Mesendoderm (in vitro differentiated cells): ENCODE results near the gene GCSH.

Experiments
- DNase-seq: peaks from one replicate; pipeline ENCODE4 v3.0.0; 2013
- H2AK5ac ChIP-seq: 2 replicates; pipeline ENCODE4 v1.6.1; 2013; ENCODE audit warnings: low read length, inconsistent platforms
- H2BK120ac ChIP-seq: 2 replicates; pipeline ENCODE4 v1.6.1; 2013; ENCODE audit warnings: low read depth, mild to moderate bottlenecking, low read length, moderate library complexity, mixed read lengths
- H2BK15ac ChIP-seq: replicated peaks from 2 replicates; pipeline ENCODE4 v1.6.1; 2013; ENCODE audit warnings: low read depth, mild to moderate bottlenecking, moderate library complexity
- H2BK5ac ChIP-seq: 2 replicates; pipeline ENCODE4 v1.6.1; 2013; ENCODE audit warnings: low read length, inconsistent platforms
- H3K18ac ChIP-seq: 2 replicates; pipeline ENCODE4 v1.6.1; 2013; ENCODE audit warnings: mild to moderate bottlenecking, low read length, mixed read lengths
- H3K23ac ChIP-seq: one replicate; pipeline ENCODE4 v1.6.1; 2013; ENCODE audit warnings: low read length
- H3K27ac ChIP-seq: 2 replicates; pipeline ENCODE4 v1.5.1; 2013; ENCODE audit warnings: low read depth, mild to moderate bottlenecking, inconsistent platforms, low read length, moderate library complexity
- H3K27me3 ChIP-seq: 2 replicates; pipeline ENCODE4 v1.6.1; 2013; ENCODE audit warnings: low read length, control low read depth, mild to moderate bottlenecking, inconsistent platforms; ENCODE audit not compliant: insufficient read depth, poor library complexity
- H3K36me3 ChIP-seq: 2 replicates; pipeline ENCODE4 v1.6.1; 2013; ENCODE audit warnings: low read length, inconsistent platforms; ENCODE audit not compliant: control insufficient read depth, insufficient read depth
- H3K4ac ChIP-seq: one replicate; pipeline ENCODE4 v1.6.1; 2013; ENCODE audit warnings: low read depth, mild to moderate bottlenecking, low read length, moderate library complexity
- H3K4me1 ChIP-seq: 2 replicates; pipeline ENCODE4 v1.6.1; 2013; ENCODE audit warnings: low read depth, low read length, inconsistent platforms; ENCODE audit not compliant: control insufficient read depth
- H3K4me2 ChIP-seq: 2 replicates; pipeline ENCODE4 v1.6.1; 2013; ENCODE audit warnings: low read length
- H3K4me3 ChIP-seq: 2 replicates; pipeline ENCODE4 v1.5.1; 2013; ENCODE audit warnings: mild to moderate bottlenecking, low read length
- H3K56ac ChIP-seq: one replicate; pipeline ENCODE4 v1.6.1; 2013; ENCODE audit warnings: low read length
- H3K79me1 ChIP-seq: 2 replicates; pipeline ENCODE4 v1.6.1; 2013; ENCODE audit warnings: low read length, inconsistent platforms
- H3K79me2 ChIP-seq: 2 replicates; pipeline ENCODE4 v1.6.1; 2013; ENCODE audit warnings: mild to moderate bottlenecking, low read length; ENCODE audit not compliant: control insufficient read depth, insufficient read depth
- H3K9ac ChIP-seq: 2 replicates; pipeline ENCODE4 v1.6.1; 2013; ENCODE audit warnings: low read length, inconsistent platforms
- H4K5ac ChIP-seq: one replicate; pipeline ENCODE4 v1.6.1; 2013; ENCODE audit warnings: low read length
- H4K8ac ChIP-seq: one replicate; pipeline ENCODE4 v1.6.1; 2013; ENCODE audit warnings: low read depth, mild to moderate bottlenecking, control low read depth, low read length, moderate library complexity
- WGBS: extraction: QIAGEN DNeasy Blood & Tissue Kit; methylation state at CpG from one replicate; pipeline ENCODE4 v1.1.7; 2013; ENCODE audit warnings: low lambda C conversion rate, missing lambda C conversion rate; ENCODE audit not compliant: insufficient coverage; ENCODE audit errors: extremely low coverage; 5-methylcytosine and 5-hydroxymethylcytosine counted together

Gene GCSH

DNA sequence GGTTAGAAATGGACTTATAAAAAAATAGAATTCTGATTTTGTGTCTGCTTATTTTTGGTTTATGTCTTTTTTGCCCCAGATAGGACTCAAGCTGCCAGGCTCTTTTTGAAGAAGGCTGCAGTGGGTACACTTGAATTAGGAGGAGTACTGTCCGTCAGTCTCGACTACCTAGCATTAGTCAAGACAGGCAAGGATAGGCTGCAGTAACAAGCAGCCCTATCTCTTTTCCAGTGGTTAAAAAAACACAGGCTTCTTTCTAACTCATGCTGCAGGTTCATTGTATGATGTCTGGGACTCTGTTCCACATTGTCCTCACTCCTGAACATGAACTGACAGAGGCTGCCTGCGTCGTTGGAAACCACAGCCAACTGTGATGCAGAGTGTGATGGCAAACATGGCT, 27.1 kb downstream of the GCSH start:
- no peak overlapping the region for H3K23ac ChIP-seq
- H3K9ac ChIP-seq: no peak overlapping the region
- no CpG with 5 or more reads among the region's 4 CpGs for WGBS
- no peak overlapping the region for H4K8ac ChIP-seq
- no peak overlapping the region for H2BK120ac ChIP-seq
- no peaks in the 10 kb centered on the region for H3K4me1 ChIP-seq
- no peak overlapping the region for H3K27ac ChIP-seq
- no peaks in the 10 kb centered on the region for H3K79me1 ChIP-seq
- H2BK5ac ChIP-seq: no peak overlapping the region
- H3K4me3 ChIP-seq: no peak overlapping the region
- H4K5ac ChIP-seq: no peak overlapping the region
- no peaks in the 10 kb centered on the region for H3K79me2 ChIP-seq
- H3K18ac ChIP-seq: no peak overlapping the region
- no peak for DNase-seq
- H3K27me3 ChIP-seq: no peaks in the 10 kb centered on the region
- H3K4me2 ChIP-seq: no peak overlapping the region
- no peak overlapping the region for H2AK5ac ChIP-seq
- no peaks in the 10 kb centered on the region for H3K36me3 ChIP-seq
- no peak overlapping the region for H3K4ac ChIP-seq
- no peak overlapping the region for H2BK15ac ChIP-seq
- H3K56ac ChIP-seq: no peak overlapping the region

DNA sequence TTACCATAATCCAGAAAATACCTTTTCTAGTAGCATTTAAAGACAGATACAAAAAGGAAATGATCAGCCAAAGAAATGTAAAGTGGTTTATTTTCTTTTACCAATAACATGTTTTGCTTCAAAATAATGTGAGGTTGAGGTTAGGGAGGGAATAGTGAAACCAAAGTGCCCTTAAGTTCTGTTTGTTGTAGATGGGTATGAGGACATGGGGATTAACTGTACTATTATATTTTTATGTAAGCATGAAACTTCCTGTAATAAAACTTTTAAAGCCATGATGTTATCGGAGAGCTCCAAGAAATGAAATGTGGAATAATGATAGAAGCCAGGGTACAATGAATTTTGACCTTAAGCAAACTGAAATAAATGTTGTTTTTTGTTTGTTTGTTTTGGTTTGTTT, 29.0 kb downstream of the GCSH start:
- Histone ChIP-seq H3K4me3 (no peak overlapping the region), H3K18ac (no peak overlapping the region), H3K4ac (no peak overlapping the region), H4K8ac (no peak overlapping the region), H3K79me2 (no peaks in the 10 kb centered on the region), H2BK120ac (no peak overlapping the region), H4K5ac (no peak overlapping the region), H3K56ac (no peak overlapping the region), H2AK5ac (no peak overlapping the region), H3K27ac (no peak overlapping the region), H3K4me1 (no peaks in the 10 kb centered on the region), H3K36me3 (no peaks in the 10 kb centered on the region), H3K23ac (no peak overlapping the region), H2BK15ac (no peak overlapping the region), H3K9ac (no peak overlapping the region), H3K79me1 (no peaks in the 10 kb centered on the region), H3K27me3 (no peaks in the 10 kb centered on the region), H3K4me2 (no peak overlapping the region), H2BK5ac (no peak overlapping the region)
- DNase-seq: no peak
- no CpG with 5 or more reads among the region's 1 CpG for WGBS

DNA sequence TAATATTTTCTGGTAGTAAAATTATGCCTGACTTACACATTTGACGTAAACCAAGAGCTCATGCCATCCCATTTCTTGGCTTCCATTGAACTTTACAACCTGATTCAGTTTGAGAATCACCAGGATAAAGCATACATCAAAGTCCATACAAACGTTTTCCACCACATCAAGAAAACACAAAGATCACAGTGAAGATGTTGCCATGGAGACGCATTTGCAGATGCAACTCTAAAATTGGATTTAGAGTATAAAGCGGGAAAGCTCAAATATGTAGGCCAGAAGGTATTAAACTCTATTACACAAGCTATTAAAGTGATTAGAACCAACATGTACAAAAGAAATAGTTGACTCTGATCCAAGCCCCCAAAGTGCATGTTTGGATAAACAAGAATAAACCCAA, 29.5 kb downstream of the GCSH start:
- Histone ChIP-seq H2AK5ac (no peak overlapping the region), H3K27ac (no peak overlapping the region), H3K23ac (no peak overlapping the region), H3K9ac (no peak overlapping the region), H3K4ac (no peak overlapping the region), H3K18ac (no peak overlapping the region), H2BK15ac (no peak overlapping the region), H3K4me3 (no peak overlapping the region), H2BK120ac (no peak overlapping the region), H3K79me2 (no peaks in the 10 kb centered on the region), H3K4me2 (no peak overlapping the region), H2BK5ac (no peak overlapping the region), H3K79me1 (no peaks in the 10 kb centered on the region), H3K36me3 (no peaks in the 10 kb centered on the region), H3K4me1 (no peaks in the 10 kb centered on the region), H4K8ac (no peak overlapping the region), H4K5ac (no peak overlapping the region), H3K27me3 (no peaks in the 10 kb centered on the region), H3K56ac (no peak overlapping the region)
- DNase-seq: no peak
- no CpG with 5 or more reads among the region's 4 CpGs for WGBS

DNA sequence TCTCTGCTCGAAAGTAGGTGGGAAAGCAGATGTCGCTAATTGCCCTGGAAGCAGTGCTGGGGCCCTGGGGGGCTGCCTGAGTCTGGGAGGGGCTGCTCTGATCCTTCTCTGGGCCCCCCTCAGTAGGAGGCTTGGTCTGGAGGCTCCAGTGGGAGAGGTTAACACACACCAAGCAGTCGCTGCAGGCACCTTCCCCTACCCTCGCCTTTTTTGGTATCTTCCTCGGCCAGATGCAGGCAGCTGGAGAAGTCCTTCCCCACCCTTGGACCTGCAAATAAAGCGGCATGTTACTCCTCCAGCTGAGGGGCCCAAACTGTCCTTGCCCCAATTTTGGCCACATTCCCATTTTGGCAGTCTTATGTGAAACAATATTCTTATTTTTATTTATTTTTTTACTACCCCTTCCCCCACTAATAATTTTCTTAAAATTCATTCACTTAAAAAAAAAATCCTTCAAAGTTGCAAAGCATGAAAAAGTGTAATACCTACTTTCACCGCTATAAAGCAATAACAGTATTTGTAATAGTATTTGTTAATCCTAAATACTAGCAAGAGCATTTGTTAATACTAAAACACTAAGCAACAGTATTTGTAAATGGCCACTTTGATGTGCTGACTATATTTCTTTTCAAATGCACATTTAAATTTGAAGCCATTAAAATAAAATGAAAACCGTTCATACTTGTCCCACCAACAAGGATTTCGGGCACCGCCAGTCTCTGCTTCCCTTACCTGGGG, 34.2 kb downstream of the GCSH start:
- no peak overlapping the region for H2BK120ac ChIP-seq
- H2BK15ac ChIP-seq: no peak overlapping the region
- H3K79me2 ChIP-seq: no peaks in the 10 kb centered on the region
- H3K4me1 ChIP-seq: no peaks in the 10 kb centered on the region
- H3K56ac ChIP-seq: no peak overlapping the region
- H3K4me3 ChIP-seq: no peak overlapping the region
- H2AK5ac ChIP-seq: no peak overlapping the region
- H3K36me3 ChIP-seq: no peaks in the 10 kb centered on the region
- H4K5ac ChIP-seq: no peak overlapping the region
- no peak for DNase-seq
- H3K79me1 ChIP-seq: no peaks in the 10 kb centered on the region
- no peak overlapping the region for H3K23ac ChIP-seq
- no CpG with 5 or more reads among the region's 10 CpGs for WGBS
- no peak overlapping the region for H4K8ac ChIP-seq
- H3K18ac ChIP-seq: no peak overlapping the region
- no peak overlapping the region for H3K4me2 ChIP-seq
- no peak overlapping the region for H2BK5ac ChIP-seq
- H3K27ac ChIP-seq: no peak overlapping the region
- H3K27me3 ChIP-seq: no peaks in the 10 kb centered on the region
- H3K9ac ChIP-seq: no peak overlapping the region
- no peak overlapping the region for H3K4ac ChIP-seq

DNA sequence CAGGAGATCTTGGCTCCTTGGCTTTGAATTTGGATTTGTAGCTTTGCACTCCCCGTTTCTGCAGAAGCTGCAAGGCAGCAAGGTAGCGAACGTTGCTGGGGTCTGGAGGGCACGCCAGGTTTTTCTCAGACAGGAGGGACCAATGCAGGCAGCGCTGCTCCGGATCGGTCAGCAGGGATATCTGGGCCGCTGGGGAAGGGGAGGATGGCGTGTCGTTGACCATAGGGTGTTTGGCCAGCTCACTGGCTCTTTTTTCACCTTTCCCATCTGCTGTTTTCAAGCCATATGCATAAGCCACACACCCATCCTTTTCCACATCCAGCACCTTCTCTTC, 34.9 kb downstream of the GCSH start:
- H3K4me1 ChIP-seq: no peaks in the 10 kb centered on the region

More for the DNA sequence above, 34.9 kb downstream of the GCSH start:
- Histone ChIP-seq H3K36me3 (no peaks in the 10 kb centered on the region), H3K18ac (no peak overlapping the region), H3K4me2 (no peak overlapping the region), H3K56ac (no peak overlapping the region), H3K4ac (no peak overlapping the region), H3K27ac (no peak overlapping the region), H2BK15ac (no peak overlapping the region), H3K9ac (no peak overlapping the region), H2BK5ac (no peak overlapping the region), H3K4me3 (no peak overlapping the region), H4K5ac (no peak overlapping the region), H3K79me1 (no peaks in the 10 kb centered on the region), H4K8ac (no peak overlapping the region), H2AK5ac (no peak overlapping the region), H3K79me2 (no peaks in the 10 kb centered on the region), H2BK120ac (no peak overlapping the region), H3K27me3 (no peaks in the 10 kb centered on the region), H3K23ac (no peak overlapping the region)
- no peak for DNase-seq
- no CpG with 5 or more reads among the region's 10 CpGs for WGBS
